SH-SY5Y (cell line): Measurements from ENCODE around the gene GOLGA8O.
"Not testable (repeated sequence)": the region's sequence is repeated elsewhere in the genome, so short reads cannot be mapped to it uniquely, and the experiment has no call there.

Experiments
- GATA2 ChIP-seq: IDR thresholded peaks from 2 replicates; pipeline ENCODE4 v1.6.1; 2011; ENCODE audit warnings: mild to moderate bottlenecking, low read depth, low read length
- GATA3 ChIP-seq: IDR thresholded peaks from 2 replicates; pipeline ENCODE4 v1.6.1; 2011; ENCODE audit warnings: low read depth, mild to moderate bottlenecking, low read length, moderate library complexity

The GOLGA8O gene, protein sequence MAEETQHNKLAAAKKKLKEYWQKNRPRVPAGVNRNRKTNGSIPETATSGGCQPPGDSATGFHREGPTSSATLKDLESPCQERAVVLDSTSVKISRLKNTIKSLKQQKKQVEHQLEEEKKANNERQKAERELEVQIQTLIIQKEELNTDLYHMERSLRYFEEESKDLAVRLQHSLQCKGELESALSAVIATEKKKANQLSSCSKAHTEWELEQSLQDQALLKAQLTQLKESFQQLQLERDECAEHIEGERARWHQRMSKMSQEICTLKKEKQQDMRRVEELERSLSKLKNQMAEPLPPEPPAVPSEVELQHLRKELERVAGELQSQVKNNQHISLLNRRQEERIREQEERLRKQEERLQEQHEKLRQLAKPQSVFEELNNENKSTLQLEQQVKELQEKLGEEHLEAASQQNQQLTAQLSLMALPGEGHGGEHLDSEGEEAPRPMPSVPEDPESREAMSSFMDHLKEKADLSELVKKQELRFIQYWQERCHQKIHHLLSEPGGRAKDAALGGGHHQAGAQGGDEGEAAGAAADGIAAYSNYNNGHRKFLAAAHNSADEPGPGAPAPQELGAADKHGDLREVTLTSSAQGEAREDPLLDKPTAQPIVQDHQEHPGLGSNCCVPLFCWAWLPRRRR

DNA sequence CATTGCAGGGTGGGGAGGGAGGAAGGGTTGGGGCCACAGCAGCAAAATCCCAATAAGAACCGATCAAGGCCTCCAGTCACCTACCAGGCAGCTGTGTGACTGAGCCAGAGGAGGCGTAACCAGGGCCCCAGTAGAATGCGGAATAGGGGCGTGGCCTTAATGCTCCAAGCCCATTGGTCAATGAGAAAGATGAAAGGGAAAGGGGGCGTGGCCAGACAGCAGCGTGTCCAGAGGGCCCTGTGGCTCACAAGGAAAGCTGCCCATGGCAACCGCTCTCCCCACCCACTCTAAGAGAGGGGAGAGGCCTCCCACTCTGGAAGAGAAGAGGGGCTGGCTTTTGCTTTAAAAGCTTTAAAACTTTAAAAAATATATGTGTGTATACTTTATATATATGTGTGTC lies at the start of gene GOLGA8O:
Gene GOLGA8O (minus strand): TSS at position 101 of the 400 bp plus-strand sequence. CDS start 98 bp downstream, at position 3.
- TF ChIP-seq GATA3, GATA2: not testable (repeated sequence)

DNA sequence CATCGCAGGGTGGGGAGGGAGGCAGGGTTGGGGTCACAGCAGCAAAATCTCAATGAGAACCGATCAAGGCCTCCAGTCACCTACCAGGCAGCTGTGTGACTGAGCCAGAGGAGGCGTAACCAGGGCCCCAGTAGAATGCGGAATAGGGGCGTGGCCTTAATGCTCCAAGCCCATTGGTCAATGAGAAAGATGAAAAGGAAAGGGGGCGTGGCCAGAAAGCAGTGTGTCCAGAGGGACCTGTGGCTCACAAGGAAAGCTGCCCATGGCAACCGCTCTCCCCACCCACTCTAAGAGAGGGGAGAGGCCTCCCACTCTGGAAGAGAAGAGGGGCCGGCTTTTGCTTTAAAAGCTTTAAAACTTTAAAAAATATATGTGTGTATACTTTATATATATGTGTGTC lies 52.2 kb downstream of the GOLGA8O start, which contains the start of gene GOLGA8K:
Gene GOLGA8K (minus strand): TSS at position 101 of the 400 bp plus-strand sequence. CDS start 98 bp downstream, at position 3.
- TF ChIP-seq GATA3, GATA2: not testable (repeated sequence)
